BE2C (cell line): Measurements from ENCODE around the gene LAMA2.

Experiments used
- DNase-seq: peaks from one replicate; pipeline ENCODE4 v3.0.0-alpha.2; 2020
- H3K27me3 ChIP-seq: fragments of 250-450 bp; sonication (Bioruptor Pico); 2 replicates; pipeline ENCODE4 v1.5.1; 2020; ENCODE audit warnings: mild to moderate bottlenecking
- H3K36me3 ChIP-seq: fragments of 250-450 bp; sonication (Bioruptor Pico); 2 replicates; pipeline ENCODE4 v1.5.1; 2020; ENCODE audit warnings: mild to moderate bottlenecking
- H3K4me1 ChIP-seq: fragments of 250-450 bp; sonication (Bioruptor Pico); 2 replicates; pipeline ENCODE4 v1.5.1; 2020
- H3K4me3 ChIP-seq: 2 replicates; pipeline ENCODE4 v1.5.1; 2011; ENCODE audit warnings: low read depth, low read length
- H3K9me3 ChIP-seq: fragments of 250-450 bp; sonication (Bioruptor Pico); 2 replicates; pipeline ENCODE4 v1.5.1; 2020
- TF ChIP-seq, protein P1 (sequence below): IDR thresholded peaks from 2 replicates; pipeline ENCODE4 v1.5.1; 2012; ENCODE audit warnings: mild to moderate bottlenecking, low read depth, low read length

The LAMA2 gene

GRCh38 chr6:129351807-129352206, 468.9 kb downstream of the LAMA2 start:
- TF ChIP-seq, protein P1, sequence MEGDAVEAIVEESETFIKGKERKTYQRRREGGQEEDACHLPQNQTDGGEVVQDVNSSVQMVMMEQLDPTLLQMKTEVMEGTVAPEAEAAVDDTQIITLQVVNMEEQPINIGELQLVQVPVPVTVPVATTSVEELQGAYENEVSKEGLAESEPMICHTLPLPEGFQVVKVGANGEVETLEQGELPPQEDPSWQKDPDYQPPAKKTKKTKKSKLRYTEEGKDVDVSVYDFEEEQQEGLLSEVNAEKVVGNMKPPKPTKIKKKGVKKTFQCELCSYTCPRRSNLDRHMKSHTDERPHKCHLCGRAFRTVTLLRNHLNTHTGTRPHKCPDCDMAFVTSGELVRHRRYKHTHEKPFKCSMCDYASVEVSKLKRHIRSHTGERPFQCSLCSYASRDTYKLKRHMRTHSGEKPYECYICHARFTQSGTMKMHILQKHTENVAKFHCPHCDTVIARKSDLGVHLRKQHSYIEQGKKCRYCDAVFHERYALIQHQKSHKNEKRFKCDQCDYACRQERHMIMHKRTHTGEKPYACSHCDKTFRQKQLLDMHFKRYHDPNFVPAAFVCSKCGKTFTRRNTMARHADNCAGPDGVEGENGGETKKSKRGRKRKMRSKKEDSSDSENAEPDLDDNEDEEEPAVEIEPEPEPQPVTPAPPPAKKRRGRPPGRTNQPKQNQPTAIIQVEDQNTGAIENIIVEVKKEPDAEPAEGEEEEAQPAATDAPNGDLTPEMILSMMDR = no peak
- no peaks in the 10 kb centered on the region for H3K27me3 ChIP-seq
- DNase-seq = no peak
- no peak overlapping the region for H3K4me3 ChIP-seq
- H3K36me3 ChIP-seq = no peaks in the 10 kb centered on the region
- H3K4me1 ChIP-seq = no peaks in the 10 kb centered on the region
- no peaks in the 10 kb centered on the region for H3K9me3 ChIP-seq

- no peak for DNase-seq
- TF ChIP-seq, protein P1 = no peak
- Histone ChIP-seq H3K4me1 (no peaks in the 10 kb centered on the region), H3K27me3 (no peaks in the 10 kb centered on the region), H3K36me3 (no peaks in the 10 kb centered on the region), H3K4me3 (no peak overlapping the region), H3K9me3 (no peaks in the 10 kb centered on the region)
Measured at GRCh38 chr6:129353067-129353466, 470.1 kb downstream of the LAMA2 start.

GRCh38 chr6:129356129-129356528, 473.2 kb downstream of the LAMA2 start:
- Histone ChIP-seq H3K36me3 (no peaks in the 10 kb centered on the region), H3K9me3 (no peaks in the 10 kb centered on the region), H3K4me3 (no peak overlapping the region), H3K27me3 (no peaks in the 10 kb centered on the region), H3K4me1 (no peaks in the 10 kb centered on the region)
- no peak for DNase-seq
- TF ChIP-seq, protein P1 = no peak

DNA sequence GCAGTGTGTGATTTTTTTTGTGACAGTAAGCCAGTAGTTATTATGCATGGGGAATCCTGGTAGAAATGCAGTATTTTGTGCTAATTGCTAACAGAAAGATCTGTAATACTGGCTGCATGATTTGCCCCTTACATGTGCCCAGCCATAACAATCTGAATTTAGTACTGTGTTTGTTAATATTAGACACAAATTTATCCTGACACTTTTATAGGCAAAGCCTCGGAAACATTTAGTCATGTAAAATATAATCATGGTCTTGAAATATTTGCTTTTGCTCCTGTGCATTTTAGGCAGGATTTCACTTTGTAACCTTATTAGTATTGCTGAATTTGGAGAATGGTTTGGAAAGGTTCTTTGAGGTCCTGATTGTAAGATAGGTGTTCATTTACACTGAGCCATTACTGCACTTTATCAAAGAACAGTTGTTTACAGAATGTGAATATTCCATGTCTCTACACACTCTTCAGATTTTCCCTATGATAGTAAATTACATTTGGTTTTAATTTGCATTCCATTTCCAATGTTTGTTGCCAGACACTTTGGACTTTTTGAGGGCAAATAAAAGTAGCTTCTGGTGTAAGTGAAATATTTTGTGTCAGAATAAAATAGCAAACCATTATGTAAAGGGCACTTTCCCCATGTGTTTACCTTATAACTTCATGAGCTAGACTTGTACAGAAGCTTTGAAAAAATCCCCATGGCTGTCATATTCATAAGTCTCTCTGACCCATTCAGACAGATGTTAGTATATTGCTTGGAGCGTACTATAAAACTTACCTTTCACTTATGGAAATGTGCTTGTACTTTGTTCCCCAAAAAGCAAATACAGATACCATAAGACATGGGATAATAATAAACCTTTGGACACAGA, 477.1 kb downstream of the LAMA2 start:
- no peak for DNase-seq
- TF ChIP-seq, protein P1 = no peak
- no peak overlapping the region for H3K4me3 ChIP-seq
- no peaks in the 10 kb centered on the region for H3K4me1 ChIP-seq
- H3K9me3 ChIP-seq = no peaks in the 10 kb centered on the region
- no peaks in the 10 kb centered on the region for H3K27me3 ChIP-seq
- no peaks in the 10 kb centered on the region for H3K36me3 ChIP-seq

DNA sequence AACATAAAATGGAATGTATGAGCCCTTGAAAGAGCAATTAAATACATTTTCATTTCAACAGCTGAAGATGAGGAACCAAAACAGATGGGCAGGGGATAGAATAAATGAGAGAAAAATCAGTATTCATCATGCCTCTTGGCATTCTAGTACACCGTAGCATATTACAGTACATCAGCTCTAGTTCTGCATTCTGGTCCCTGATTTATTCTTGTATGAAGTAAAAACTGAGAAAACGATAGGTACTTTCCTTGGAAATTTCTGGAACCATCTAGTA, 477.7 kb downstream of the LAMA2 start:
- Histone ChIP-seq H3K36me3 (no peaks in the 10 kb centered on the region), H3K27me3 (no peaks in the 10 kb centered on the region), H3K9me3 (no peaks in the 10 kb centered on the region), H3K4me3 (no peak overlapping the region), H3K4me1 (no peaks in the 10 kb centered on the region)
- TF ChIP-seq, protein P1 = no peak
- DNase-seq = no peak

DNA sequence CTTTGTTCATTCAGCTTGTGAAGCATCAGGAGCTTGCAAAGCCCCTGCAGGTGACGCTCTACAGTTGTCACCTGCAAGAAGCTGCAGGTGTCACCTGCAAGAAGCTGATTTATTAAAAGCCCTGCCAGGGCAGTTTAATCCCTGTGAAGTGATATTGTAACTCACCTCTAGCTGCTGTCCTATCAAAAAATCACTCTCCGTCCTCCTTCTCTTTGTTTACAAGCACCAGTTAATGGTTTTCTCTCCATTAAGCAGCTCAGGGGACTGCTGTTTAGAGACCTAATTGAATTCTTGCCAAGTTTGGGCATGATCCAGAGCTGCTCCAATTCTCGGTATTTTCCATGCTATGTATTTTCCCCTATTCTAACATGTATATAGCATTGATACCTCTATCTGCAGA, 481.1 kb downstream of the LAMA2 start:
- H3K4me1 ChIP-seq = no peaks in the 10 kb centered on the region
- no peaks in the 10 kb centered on the region for H3K9me3 ChIP-seq
- H3K36me3 ChIP-seq = no peaks in the 10 kb centered on the region
- no peaks in the 10 kb centered on the region for H3K27me3 ChIP-seq
- DNase-seq = no peak
- TF ChIP-seq, protein P1 = no peak
- H3K4me3 ChIP-seq = no peak overlapping the region
